AG09309 (cell line): Measurements from ENCODE around the gene FRY.

ENCODE experiments used
- DNase-seq: peaks from one replicate; pipeline ENCODE4 v3.0.0-alpha.2; 2010; ENCODE audit warnings: low read depth
- H3K4me3 ChIP-seq: 2 replicates; pipeline ENCODE4 v1.5.1; 2011; ENCODE audit warnings: mild to moderate bottlenecking, low read depth, low read length, moderate library complexity; ENCODE audit not compliant: control insufficient read depth
- CTCF ChIP-seq: IDR thresholded peaks from 2 replicates; pipeline ENCODE4 v1.5.1; 2011; ENCODE audit warnings: mild to moderate bottlenecking, low read depth, low read length, inconsistent platforms; ENCODE audit not compliant: insufficient read depth, control insufficient read depth; ENCODE audit errors: missing control alignments

FRY gene

GRCh38 chr13:32039528-32039927 is 8.0 kb downstream of the FRY start:
- TF ChIP-seq CTCF = no peak
- no peak overlapping the region for H3K4me3 ChIP-seq
- DNase-seq = no peak

GRCh38 chr13:32040052-32040642 is 8.6 kb downstream of the FRY start:
- H3K4me3 ChIP-seq = no peak overlapping the region
- no peak for DNase-seq
- TF ChIP-seq CTCF = no peak

GRCh38 chr13:32040689-32041088 is 9.1 kb downstream of the FRY start:
- no peak for DNase-seq
- no peak for TF ChIP-seq CTCF
- no peak overlapping the region for H3K4me3 ChIP-seq

- DNase-seq = no peak
- no peak for TF ChIP-seq CTCF
- no peak overlapping the region for H3K4me3 ChIP-seq
Measured at GRCh38 chr13:32041429-32041828, 9.9 kb downstream of the FRY start.

GRCh38 chr13:32042551-32042950 is 11.0 kb downstream of the FRY start:
- TF ChIP-seq CTCF = no peak
- no peak overlapping the region for H3K4me3 ChIP-seq
- no peak for DNase-seq

GRCh38 chr13:32044446-32044845 is 12.9 kb downstream of the FRY start:
- TF ChIP-seq CTCF = no peak
- no peak overlapping the region for H3K4me3 ChIP-seq
- DNase-seq = no peak

GRCh38 chr13:32045537-32045936 is 14.0 kb downstream of the FRY start:
- H3K4me3 ChIP-seq = no peak overlapping the region
- TF ChIP-seq CTCF = no peak
- DNase-seq = no peak
